ENCODE measurements around the gene CRIP1. TPM values are rescaled to one million over a fixed set of nuclear protein-coding genes. Genes with fewer than 3 reads are reported as not detected.
A peak's percentile ranks its signal among the peaks of the same experiment; 100 is the strongest.

Gene CRIP1
- polyA plus RNA-seq, 3 donors: 688 to 2,084 (median 1,032) TPM

- H3K9me3 Mint-ChIP-seq: no peaks in the 10 kb centered on the region
- peaks cover 2% of the 10 kb centered on the region for H3K4me1 Mint-ChIP-seq
- peaks cover 51% of the 10 kb centered on the region for H4K20me1 ChIP-seq (ENCODE audit: insufficient read depth, low read length)
- peaks cover 18 to 56% of the 10 kb centered on the region in 2 donors for H3K36me3 Mint-ChIP-seq
- no peak overlapping the region for H3K4me3 ChIP-seq (replicated peaks in 1 of 3; ENCODE audit: low read depth in 2 of 3, low read length in 3 of 3)
- intact Hi-C loops (cut with micrococcal nuclease): loop anchor here in 1 of 2 donors (10.0 kb wide), 1 partner anchor 85 kb away; the partner anchor contains the start of gene TMEM121
- no peak overlapping the region for H3K4me2 ChIP-seq (replicated peaks; ENCODE audit: extremely low read depth, low read length, poor library complexity, severe bottlenecking)
- no peak overlapping the region for H3K4me3 Mint-ChIP-seq
- no peak overlapping the region for H3K27ac ChIP-seq (ENCODE audit: low read depth in 1 of 2, low read length in 2 of 2)
- peaks cover 0 to 3% (median 0%) of the 10 kb centered on the region in 3 donors for H3K27me3 Mint-ChIP-seq (ENCODE audit: low read depth in 3 of 3)
- no peaks in the 10 kb centered on the region for H3K4me1 ChIP-seq (ENCODE audit: control insufficient read depth in 1 of 2, insufficient read depth in 2 of 2, low read length in 2 of 2)
- peak overlapping the region in 1 of 7 donors; percentile 10 for H3K27ac Mint-ChIP-seq
- H3K9me3 ChIP-seq (replicated peaks in 1 of 2; ENCODE audit: control insufficient read depth in 1 of 2, insufficient read depth in 1 of 2, low read length in 2 of 2): no peaks in the 10 kb centered on the region
- peaks cover 34% of the 10 kb centered on the region for H3K79me2 ChIP-seq (ENCODE audit: insufficient read depth, low read length)
- no peaks in the 10 kb centered on the region for H3K27me3 ChIP-seq (ENCODE audit: control insufficient read depth in 2 of 2, insufficient read depth in 2 of 2, low read length in 2 of 2)
- H2AFZ ChIP-seq (ENCODE audit: insufficient read depth, low read depth, low read length, poor library complexity, severe bottlenecking): no peak overlapping the region
- H3K9ac ChIP-seq (ENCODE audit: insufficient read depth, low read length, poor library complexity, severe bottlenecking): no peak overlapping the region
- no peak for DNase-seq
- H3K36me3 ChIP-seq (replicated peaks in 1 of 2; ENCODE audit: control insufficient read depth in 1 of 2, insufficient read depth in 2 of 2, low read length in 2 of 2): peaks cover 16 to 46% of the 10 kb centered on the region in 2 donors
- WGBS (ENCODE audit: insufficient coverage): 96% methylated on average over 33 of the region's 33 CpGs
- no peak for TF ChIP-seq CTCF (IDR thresholded peaks at IDR 0.05)
Measured at GRCh38 chr14:105439710-105440553, 46.8 kb upstream of the CRIP1 start.

- no peak overlapping the region for H3K4me3 ChIP-seq (replicated peaks in 1 of 3; ENCODE audit: low read depth in 2 of 3, low read length in 3 of 3)
- no peak for DNase-seq
- peak overlapping the region in 1 of 7 donors; percentile 10 for H3K27ac Mint-ChIP-seq
- peaks cover 0 to 3% (median 0%) of the 10 kb centered on the region in 3 donors for H3K27me3 Mint-ChIP-seq (ENCODE audit: low read depth in 3 of 3)
- no peak overlapping the region for H3K9ac ChIP-seq (ENCODE audit: insufficient read depth, low read length, poor library complexity, severe bottlenecking)
- H3K9me3 ChIP-seq (replicated peaks in 1 of 2; ENCODE audit: control insufficient read depth in 1 of 2, insufficient read depth in 1 of 2, low read length in 2 of 2): no peaks in the 10 kb centered on the region
- intact Hi-C loops (cut with micrococcal nuclease): loop anchor here in 1 of 2 donors (10.0 kb wide), 1 partner anchor 84 kb away; the partner anchor contains the start of gene TMEM121
- H3K9me3 Mint-ChIP-seq: no peaks in the 10 kb centered on the region
- H3K4me3 Mint-ChIP-seq: no peak overlapping the region
- peaks cover 28% of the 10 kb centered on the region for H3K79me2 ChIP-seq (ENCODE audit: insufficient read depth, low read length)
- H3K27me3 ChIP-seq (ENCODE audit: control insufficient read depth in 2 of 2, insufficient read depth in 2 of 2, low read length in 2 of 2): no peaks in the 10 kb centered on the region
- peaks cover 18 to 57% of the 10 kb centered on the region in 2 donors for H3K36me3 Mint-ChIP-seq
- TF ChIP-seq CTCF (IDR thresholded peaks at IDR 0.05): no peak
- peaks cover 16 to 50% of the 10 kb centered on the region in 2 donors for H3K36me3 ChIP-seq (replicated peaks in 1 of 2; ENCODE audit: control insufficient read depth in 1 of 2, insufficient read depth in 2 of 2, low read length in 2 of 2)
- no peaks in the 10 kb centered on the region for H3K4me1 Mint-ChIP-seq
- no peak overlapping the region for H2AFZ ChIP-seq (ENCODE audit: insufficient read depth, low read depth, low read length, poor library complexity, severe bottlenecking)
- 96% methylated on average over 15 of the region's 15 CpGs for WGBS (ENCODE audit: insufficient coverage)
- H3K27ac ChIP-seq (ENCODE audit: low read depth in 1 of 2, low read length in 2 of 2): no peak overlapping the region
- H3K4me2 ChIP-seq (replicated peaks; ENCODE audit: extremely low read depth, low read length, poor library complexity, severe bottlenecking): no peak overlapping the region
- H3K4me1 ChIP-seq (ENCODE audit: control insufficient read depth in 1 of 2, insufficient read depth in 2 of 2, low read length in 2 of 2): no peaks in the 10 kb centered on the region
- H4K20me1 ChIP-seq (ENCODE audit: insufficient read depth, low read length): peaks cover 45% of the 10 kb centered on the region
Measured at GRCh38 chr14:105440554-105440900, 46.2 kb upstream of the CRIP1 start.

All from CD14-positive monocyte (primary cell).